MM.1S (cell line): ENCODE measurements around the gene PCGF1.
A peak's percentile ranks its signal among the peaks of the same experiment; 100 is the strongest.

Experiments
- DNase-seq: peaks from one replicate; pipeline ENCODE4 v3.0.0-alpha.2; 2015
- H2AFZ ChIP-seq: fragments of 300-600 bp; sonication (generic); 2 replicates; pipeline ENCODE4 v1.6.0; 2016; ENCODE audit warnings: antibody characterized with exemption, low read length
- H3F3A ChIP-seq: fragments of 300-600 bp; sonication (generic); 2 replicates; pipeline ENCODE4 v1.6.1; 2016; ENCODE audit warnings: mild to moderate bottlenecking, antibody characterized with exemption, low read length, moderate library complexity, mixed read lengths; ENCODE audit not compliant: insufficient read depth
- H3K27ac ChIP-seq: fragments of 300-600 bp; sonication (generic); 2 replicates; pipeline ENCODE4 v1.5.1; 2016; ENCODE audit warnings: mild to moderate bottlenecking, low read length
- H3K27me3 ChIP-seq: fragments of 300-600 bp; sonication (generic); replicated peaks from 2 replicates; pipeline ENCODE4 v1.6.0; 2016; ENCODE audit warnings: low read length; ENCODE audit not compliant: insufficient read depth
- H3K36me3 ChIP-seq: fragments of 300-600 bp; sonication (generic); replicated peaks from 2 replicates; pipeline ENCODE4 v1.6.1; 2016; ENCODE audit warnings: mild to moderate bottlenecking, low read length, mixed read lengths; ENCODE audit not compliant: insufficient read depth
- H3K4me1 ChIP-seq: fragments of 300-600 bp; sonication (generic); 2 replicates; pipeline ENCODE4 v1.6.1; 2016; ENCODE audit warnings: low read length, mixed read lengths
- H3K4me2 ChIP-seq: fragments of 300-600 bp; sonication (generic); 2 replicates; pipeline ENCODE4 v1.6.0; 2016; ENCODE audit warnings: low read depth, low read length
- H3K4me3 ChIP-seq: fragments of 300-600 bp; sonication (generic); 2 replicates; pipeline ENCODE4 v1.5.1; 2016; ENCODE audit warnings: low read length, mixed read lengths
- H3K79me2 ChIP-seq: fragments of 300-600 bp; sonication (generic); 2 replicates; pipeline ENCODE4 v1.6.1; 2016; ENCODE audit warnings: mixed run types, low read length, mixed read lengths
- H3K9ac ChIP-seq: fragments of 300-600 bp; sonication (generic); 2 replicates; pipeline ENCODE4 v1.6.1; 2016; ENCODE audit warnings: low read length, mixed read lengths
- H3K9me2 ChIP-seq: fragments of 300-600 bp; sonication (generic); replicated peaks from 2 replicates; pipeline ENCODE4 v1.6.1; 2016; ENCODE audit warnings: mild to moderate bottlenecking, low read length, mixed read lengths; ENCODE audit not compliant: insufficient read depth
- H3K9me3 ChIP-seq: fragments of 300-600 bp; sonication (generic); replicated peaks from 2 replicates; pipeline ENCODE4 v1.6.1; 2016; ENCODE audit warnings: mild to moderate bottlenecking, low read length, mixed read lengths; ENCODE audit not compliant: insufficient read depth
- H4K20me1 ChIP-seq: fragments of 300-600 bp; sonication (generic); 2 replicates; pipeline ENCODE4 v1.6.1; 2016; ENCODE audit warnings: mild to moderate bottlenecking, low read length, moderate library complexity, mixed read lengths; ENCODE audit not compliant: insufficient read depth
- CTCF ChIP-seq: fragments of 300-600 bp; sonication (generic); IDR thresholded peaks from 2 replicates; pipeline ENCODE4 v1.5.1; 2016; ENCODE audit warnings: antibody characterized with exemption, low read length, mixed read lengths
- EZH2 ChIP-seq: fragments of 300-600 bp; sonication (generic); optimal IDR thresholded peaks from 2 replicates; pipeline ENCODE3; 2017; ENCODE audit warnings: low read depth, mild to moderate bottlenecking, antibody characterized with exemption, low read length, mixed read lengths
- EZH2phosphoT487 ChIP-seq: fragments of 300-600 bp; sonication (generic); IDR thresholded peaks from 2 replicates; pipeline ENCODE4 v1.6.1; 2018; ENCODE audit warnings: antibody characterized with exemption, low read length

PCGF1 gene

GRCh38 chr2:74458132-74458937 lies 49.2 kb downstream of the PCGF1 start, which contains the start of gene WBP1:
Gene WBP1, plus strand, starts transcription at chr2:74458438. Its CDS starts 165 bp downstream, at chr2:74458603.
- Histone ChIP-seq H3K36me3 (no peaks in the 10 kb centered on the region), H3K27ac (peak within 1 kb of the TSS; percentile 97), H3K9me2 (no peaks in the 10 kb centered on the region), H2AFZ (peak within 1 kb of the TSS; percentile 85), H3K9me3 (no peaks in the 10 kb centered on the region), H3F3A (peaks cover 13% of the 10 kb centered on the region; the same call in 1 of the 2 replicates), H4K20me1 (no peaks in the 10 kb centered on the region), H3K79me2 (peaks cover 30% of the 10 kb centered on the region), H3K9ac (peak within 1 kb of the TSS; percentile 92), H3K4me2 (peak within 1 kb of the TSS; percentile 86), H3K4me3 (peak within 1 kb of the TSS; percentile 86), H3K4me1 (peaks cover 16% of the 10 kb centered on the region), H3K27me3 (no peaks in the 10 kb centered on the region)
- TF ChIP-seq EZH2phosphoT487 (no peak), CTCF (no peak), EZH2 (no peak)
- DNase-seq: peak; percentile 100

- Histone ChIP-seq H3K4me1 (peaks cover 19% of the 10 kb centered on the region), H3K9ac (peak overlapping the region; percentile 92)
These were observed 49.9 kb downstream of the PCGF1 start for GRCh38 chr2:74457549-74458131.

GRCh38 chr2:74457129-74457548 lies 50.4 kb downstream of the PCGF1 start:
- H3K4me3 ChIP-seq: peak overlapping the region; percentile 86
- peaks cover 23% of the 10 kb centered on the region for H3K79me2 ChIP-seq
- peaks cover 22% of the 10 kb centered on the region for H3K4me1 ChIP-seq
- H3K9ac ChIP-seq: peak overlapping the region; percentile 92
- no peaks in the 10 kb centered on the region for H4K20me1 ChIP-seq
- H3K27ac ChIP-seq: peak overlapping the region; percentile 97
- H3K9me2 ChIP-seq: no peaks in the 10 kb centered on the region
- no peak for DNase-seq
- peak overlapping the region; percentile 86 for H3K4me2 ChIP-seq
- no peaks in the 10 kb centered on the region for H3K27me3 ChIP-seq
- H3F3A ChIP-seq: peaks cover 13% of the 10 kb centered on the region; the same call in 1 of the 2 replicates
- no peaks in the 10 kb centered on the region for H3K36me3 ChIP-seq
- H2AFZ ChIP-seq: peak overlapping the region; percentile 85
- H3K9me3 ChIP-seq: no peaks in the 10 kb centered on the region
- no peak for TF ChIP-seq EZH2phosphoT487
- no peak for TF ChIP-seq CTCF
- no peak for TF ChIP-seq EZH2

More at GRCh38 chr2:74457549-74458131, 49.9 kb downstream of the PCGF1 start:
- Histone ChIP-seq H3K79me2 (peaks cover 23% of the 10 kb centered on the region), H3K4me3 (peak overlapping the region; percentile 86), H3K27me3 (no peaks in the 10 kb centered on the region), H3K4me2 (peak overlapping the region; percentile 86), H3K9me3 (no peaks in the 10 kb centered on the region), H3K9me2 (no peaks in the 10 kb centered on the region), H2AFZ (peak overlapping the region; percentile 83), H3F3A (peaks cover 13% of the 10 kb centered on the region; the same call in 1 of the 2 replicates), H3K36me3 (no peaks in the 10 kb centered on the region), H3K27ac (peak overlapping the region; percentile 97), H4K20me1 (no peaks in the 10 kb centered on the region)
- TF ChIP-seq EZH2: no peak
- no peak for TF ChIP-seq EZH2phosphoT487
- TF ChIP-seq CTCF: no peak
- peak; percentile 85 for DNase-seq
